Type B pancreatic cell (in vitro differentiated cells): Measurements from ENCODE around the gene NOTCH1. TPM values are rescaled to one million over a fixed set of nuclear protein-coding genes. Genes with fewer than 3 reads are reported as not detected.

Experiments
- DNase-seq: peaks from one replicate; pipeline ENCODE4 v3.0.0; 2021; ENCODE audit warnings: mixed read lengths; ENCODE audit not compliant: unreplicated experiment; ENCODE audit errors: extremely low spot score
- H3K27ac Mint-ChIP-seq: 2 replicates; pipeline ENCODE4 v1.8.0; 2021; ENCODE audit warnings: mild to moderate bottlenecking, mixed read lengths
- H3K27me3 Mint-ChIP-seq: 2 replicates; pipeline ENCODE4 v1.8.0; 2021; ENCODE audit warnings: mixed read lengths
- H3K36me3 Mint-ChIP-seq: 2 replicates; pipeline ENCODE4 v1.8.0; 2021; ENCODE audit warnings: mixed read lengths
- H3K4me1 Mint-ChIP-seq: one replicate; pipeline ENCODE4 v1.8.0; 2021; ENCODE audit warnings: mixed read lengths; ENCODE audit not compliant: unreplicated experiment
- H3K4me3 Mint-ChIP-seq: 2 replicates; pipeline ENCODE4 v1.8.0; 2021; ENCODE audit warnings: mild to moderate bottlenecking, mixed read lengths
- H3K9me3 Mint-ChIP-seq: 2 replicates; pipeline ENCODE4 v1.8.0; 2021; ENCODE audit warnings: mixed read lengths
- total RNA-seq: library from RNA; stranded (reverse); gene quantifications from 2 replicates; pipeline ENCODE4 v1.2.1, GENCODE V29; 2021; ENCODE audit warnings: low replicate concordance
- TF ChIP-seq, protein P1 (sequence below): fragments of 200-600 bp; sonication (generic); conservative IDR thresholded peaks from 2 replicates; pipeline ENCODE4 v1.5.0; 2021; ENCODE audit warnings: antibody characterized with exemption, mild to moderate bottlenecking

The NOTCH1 gene
- total RNA-seq, 1 donor from 2014 or later: 53.1 TPM

DNA sequence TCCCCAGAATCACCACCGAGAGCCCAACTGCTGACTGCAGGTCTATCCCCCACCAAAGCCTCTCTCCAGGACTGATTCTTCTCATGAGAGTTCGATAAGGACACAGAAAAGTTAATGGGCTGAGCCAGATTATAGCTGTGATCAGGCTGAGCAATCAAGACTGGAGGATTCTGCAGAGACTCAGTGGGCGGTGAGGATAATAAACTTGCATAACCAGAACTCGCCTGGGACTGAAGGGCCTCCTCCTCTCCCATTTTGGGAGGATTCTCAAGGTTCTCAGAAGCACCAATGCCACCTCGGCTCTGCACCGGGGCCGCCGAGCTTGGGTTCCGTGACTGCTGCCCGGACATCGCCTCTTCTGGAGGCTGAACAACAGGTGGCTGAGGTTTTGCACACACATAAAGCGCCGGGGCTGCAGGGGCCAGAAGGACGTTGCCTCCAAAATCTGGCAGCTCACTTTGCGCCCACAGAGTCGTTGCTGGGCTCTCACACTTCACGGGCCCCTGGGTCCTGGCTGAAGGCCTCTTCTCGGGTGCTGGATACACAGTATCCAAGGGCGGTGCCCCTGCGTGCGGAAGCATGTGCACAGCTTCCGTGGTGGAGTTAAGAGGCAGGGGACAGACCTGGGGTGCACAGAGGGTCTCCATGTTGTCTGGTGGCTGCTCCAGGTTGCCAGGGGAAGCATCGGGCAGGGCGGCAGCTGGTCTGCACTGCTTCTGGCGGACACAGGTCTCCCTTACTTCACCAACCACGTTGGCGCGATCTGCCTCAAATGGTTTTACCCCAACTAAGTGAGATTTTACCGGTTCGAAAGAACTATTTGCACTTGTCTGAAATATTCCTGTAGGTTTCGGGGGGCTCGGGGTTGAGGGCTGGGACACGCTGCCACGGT, 70.6 kb downstream of the NOTCH1 start:
- H3K4me1 Mint-ChIP-seq: peaks cover 8% of the 10 kb centered on the region
- TF ChIP-seq, protein P1, sequence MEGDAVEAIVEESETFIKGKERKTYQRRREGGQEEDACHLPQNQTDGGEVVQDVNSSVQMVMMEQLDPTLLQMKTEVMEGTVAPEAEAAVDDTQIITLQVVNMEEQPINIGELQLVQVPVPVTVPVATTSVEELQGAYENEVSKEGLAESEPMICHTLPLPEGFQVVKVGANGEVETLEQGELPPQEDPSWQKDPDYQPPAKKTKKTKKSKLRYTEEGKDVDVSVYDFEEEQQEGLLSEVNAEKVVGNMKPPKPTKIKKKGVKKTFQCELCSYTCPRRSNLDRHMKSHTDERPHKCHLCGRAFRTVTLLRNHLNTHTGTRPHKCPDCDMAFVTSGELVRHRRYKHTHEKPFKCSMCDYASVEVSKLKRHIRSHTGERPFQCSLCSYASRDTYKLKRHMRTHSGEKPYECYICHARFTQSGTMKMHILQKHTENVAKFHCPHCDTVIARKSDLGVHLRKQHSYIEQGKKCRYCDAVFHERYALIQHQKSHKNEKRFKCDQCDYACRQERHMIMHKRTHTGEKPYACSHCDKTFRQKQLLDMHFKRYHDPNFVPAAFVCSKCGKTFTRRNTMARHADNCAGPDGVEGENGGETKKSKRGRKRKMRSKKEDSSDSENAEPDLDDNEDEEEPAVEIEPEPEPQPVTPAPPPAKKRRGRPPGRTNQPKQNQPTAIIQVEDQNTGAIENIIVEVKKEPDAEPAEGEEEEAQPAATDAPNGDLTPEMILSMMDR: no peak
- no peak overlapping the region for H3K27ac Mint-ChIP-seq
- H3K4me3 Mint-ChIP-seq: no peak overlapping the region
- no peaks in the 10 kb centered on the region for H3K27me3 Mint-ChIP-seq
- no peaks in the 10 kb centered on the region for H3K36me3 Mint-ChIP-seq
- H3K9me3 Mint-ChIP-seq: no peaks in the 10 kb centered on the region
- no peak for DNase-seq

DNA sequence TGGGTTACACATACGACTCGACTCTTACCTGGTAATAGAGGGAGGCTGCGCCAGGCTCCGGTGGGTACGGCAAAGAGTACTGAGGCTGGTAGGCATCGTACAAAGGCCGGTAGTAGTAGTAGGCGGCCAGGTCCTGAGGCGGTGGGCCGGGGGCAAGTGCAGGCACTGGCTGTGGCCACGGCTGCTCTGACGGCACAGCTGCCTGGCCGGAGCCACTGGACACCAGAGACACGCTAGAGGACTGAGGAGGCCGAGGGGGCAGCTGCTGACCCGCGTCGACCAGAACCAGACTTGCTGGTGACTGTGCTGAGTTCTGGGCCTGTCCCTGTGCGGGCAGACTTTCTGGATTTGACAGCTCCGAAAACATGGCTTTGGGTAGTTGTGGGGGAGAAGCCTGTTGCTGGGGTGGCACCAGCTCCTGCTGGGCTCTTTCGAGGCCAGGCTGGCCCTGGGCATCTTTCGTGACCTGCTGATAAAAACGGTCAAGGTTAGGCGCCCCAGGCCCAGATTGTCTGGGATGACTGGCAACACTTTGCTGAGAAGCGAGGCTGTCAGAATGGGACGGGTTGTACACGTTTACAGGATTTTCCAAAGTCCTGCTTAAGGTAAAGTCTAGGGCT, 71.7 kb downstream of the NOTCH1 start:
- no peak for DNase-seq
- Mint-ChIP-seq H3K4me3 (no peak overlapping the region), H3K4me1 (peaks cover 4% of the 10 kb centered on the region), H3K36me3 (no peaks in the 10 kb centered on the region), H3K27ac (no peak overlapping the region), H3K9me3 (no peaks in the 10 kb centered on the region), H3K27me3 (no peaks in the 10 kb centered on the region)
- TF ChIP-seq, protein P1: no peak

DNA sequence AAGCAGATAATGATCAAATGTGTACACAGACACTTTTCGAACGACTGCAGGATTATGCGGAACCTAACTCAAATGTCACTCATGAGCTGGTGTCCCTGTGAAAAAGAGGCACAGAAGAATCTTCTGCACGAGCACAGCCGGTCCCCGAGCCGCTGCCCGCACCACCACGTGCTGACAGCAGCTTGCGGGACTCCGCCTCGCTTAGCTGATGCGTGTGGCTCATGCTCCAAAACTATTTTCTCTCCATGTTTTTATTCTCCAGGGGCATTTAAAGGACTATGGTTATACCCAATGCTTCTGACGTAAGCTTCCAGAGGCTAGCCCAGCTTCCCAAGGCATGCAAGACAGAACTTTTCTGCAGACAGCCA, 72.5 kb downstream of the NOTCH1 start:
- H3K27ac Mint-ChIP-seq: no peak overlapping the region
- H3K4me3 Mint-ChIP-seq: no peak overlapping the region
- no peaks in the 10 kb centered on the region for H3K27me3 Mint-ChIP-seq
- H3K9me3 Mint-ChIP-seq: no peaks in the 10 kb centered on the region
- H3K36me3 Mint-ChIP-seq: no peaks in the 10 kb centered on the region
- H3K4me1 Mint-ChIP-seq: no peaks in the 10 kb centered on the region
- DNase-seq: no peak
- TF ChIP-seq, protein P1: no peak

DNA sequence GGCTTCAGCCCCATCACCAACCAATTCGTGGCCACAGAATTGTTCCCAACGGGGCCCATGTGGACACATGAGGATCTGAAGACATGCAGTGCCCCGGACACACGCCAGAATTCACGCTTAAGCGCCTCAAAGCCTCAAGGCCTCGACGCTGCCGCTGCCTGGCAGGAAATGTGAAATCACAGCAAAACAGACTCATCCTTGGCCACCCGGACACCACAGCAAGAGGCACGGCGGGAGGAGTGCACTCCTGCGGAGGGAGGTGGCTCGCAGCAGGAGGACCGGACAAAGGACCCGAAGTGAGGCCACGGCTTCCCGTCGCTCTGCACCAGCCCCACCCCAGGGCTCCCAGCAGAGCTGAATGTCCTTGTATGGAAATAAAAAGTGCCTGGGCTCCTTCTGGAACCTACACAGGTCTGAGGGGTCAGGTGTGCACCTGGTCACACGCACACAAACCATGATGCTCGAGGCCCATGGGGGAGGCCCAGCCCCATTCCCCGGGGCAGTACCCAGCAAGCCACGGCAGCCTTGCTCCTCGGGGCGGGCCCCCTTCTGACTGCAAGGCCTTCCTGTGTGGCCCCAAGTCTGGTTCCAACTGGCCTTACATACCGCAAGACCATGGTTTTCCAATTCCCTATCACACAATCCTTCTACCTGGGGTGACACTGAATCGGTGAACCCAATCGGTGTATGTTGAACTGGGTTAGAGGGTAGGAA, 73.1 kb downstream of the NOTCH1 start:
- Mint-ChIP-seq H3K27me3 (no peaks in the 10 kb centered on the region), H3K4me1 (no peaks in the 10 kb centered on the region), H3K4me3 (no peak overlapping the region), H3K27ac (no peak overlapping the region), H3K9me3 (no peaks in the 10 kb centered on the region), H3K36me3 (no peaks in the 10 kb centered on the region)
- TF ChIP-seq, protein P1: no peak
- DNase-seq: no peak

DNA sequence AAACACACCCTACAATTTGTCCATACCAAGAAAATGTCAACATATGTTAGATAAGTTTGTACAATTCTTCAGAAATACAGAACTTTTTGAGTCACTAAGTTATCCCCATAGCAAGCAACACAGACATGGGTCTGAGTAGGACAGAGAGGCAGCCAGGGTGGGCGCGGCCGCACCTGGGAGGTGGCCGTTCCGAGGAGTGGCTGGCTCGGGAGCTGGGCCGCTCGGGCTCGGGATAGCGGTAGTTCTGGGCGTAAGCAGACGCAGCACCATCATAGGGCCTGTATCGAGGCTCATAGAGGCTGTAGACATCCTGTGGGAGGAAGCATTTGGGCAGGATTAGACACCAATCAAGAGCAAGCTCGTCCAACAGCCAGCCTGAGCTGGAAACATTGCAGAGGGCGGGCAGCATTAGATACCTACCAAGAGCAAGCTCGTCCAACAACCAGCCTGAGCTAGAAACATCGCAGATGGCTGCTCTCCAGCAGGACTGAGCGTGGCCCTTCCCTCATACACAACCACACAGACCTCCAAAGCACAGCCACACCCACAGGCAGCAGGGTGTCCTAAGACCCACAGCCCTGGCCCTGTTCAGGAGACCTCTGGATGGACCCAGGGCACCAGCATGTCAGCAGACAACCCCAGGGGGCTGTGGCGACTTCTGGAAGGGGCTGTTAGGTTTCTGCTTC, 73.9 kb downstream of the NOTCH1 start:
- Mint-ChIP-seq H3K27me3 (no peaks in the 10 kb centered on the region), H3K9me3 (no peaks in the 10 kb centered on the region), H3K36me3 (no peaks in the 10 kb centered on the region), H3K27ac (no peak overlapping the region), H3K4me1 (no peaks in the 10 kb centered on the region), H3K4me3 (no peak overlapping the region)
- TF ChIP-seq, protein P1: no peak
- DNase-seq: no peak
